WTC11 (cell line): ENCODE data around the gene TMEM52. TPM values are rescaled to one million over a fixed set of nuclear protein-coding genes. Genes with fewer than 3 reads are reported as not detected.

Source experiments
- ATAC-seq: fragments of 200-7000 bp; cut with Tn5 transposase; 2 replicates; pipeline ENCODE4 v1.10.0; 2021; ENCODE audit warnings: mild to moderate bottlenecking, moderate library complexity
- CTCF ChIA-PET: fragments of 300-600 bp; sonication (Branson Sonifier 250); formaldehyde crosslinking; loops from one replicate; lab custom pipeline; 2021; ENCODE audit warnings: antibody characterized with exemption; lab: Charles Lee
- POLR2A ChIA-PET: fragments of 350-600 bp; sonication (Branson Sonifier 250); formaldehyde crosslinking; loops from one replicate; lab custom pipeline; 2021; ENCODE audit warnings: antibody characterized with exemption; lab: Charles Lee
- DNase-seq: peaks from one replicate; pipeline ENCODE4 v3.0.0; 2021; ENCODE audit warnings: low spot score
- H3K27ac Mint-ChIP-seq: 2 replicates; pipeline ENCODE4 v1.8.0; 2021; ENCODE audit warnings: mixed read lengths
- H3K27me3 Mint-ChIP-seq: 2 replicates; pipeline ENCODE4 v1.8.0; 2021; ENCODE audit warnings: low read depth, mild to moderate bottlenecking, moderate library complexity, mixed read lengths
- H3K36me3 Mint-ChIP-seq: 2 replicates; pipeline ENCODE4 v1.8.0; 2021; ENCODE audit warnings: mixed read lengths
- H3K4me1 Mint-ChIP-seq: 2 replicates; pipeline ENCODE4 v1.8.0; 2022; ENCODE audit warnings: mixed read lengths
- H3K4me3 Mint-ChIP-seq: 2 replicates; pipeline ENCODE4 v1.8.0; 2021; ENCODE audit warnings: mild to moderate bottlenecking, moderate library complexity, mixed read lengths
- H3K9me3 Mint-ChIP-seq: 2 replicates; pipeline ENCODE4 v1.8.0; 2021; ENCODE audit warnings: mixed read lengths
- ATF2 ChIP-seq: sonication (generic); formaldehyde crosslinking; IDR thresholded peaks from 2 replicates; pipeline ENCODE4 v1.8.1; 2022; ENCODE audit warnings: low read depth, missing genetic modification reagents, borderline replicate concordance
- ATF6 ChIP-seq: sonication (generic); formaldehyde crosslinking; IDR thresholded peaks from 2 replicates; pipeline ENCODE4 v1.8.1; 2023; ENCODE audit warnings: mild to moderate bottlenecking, missing genetic modification reagents
- CDX4 ChIP-seq: fragments of 250-450 bp; sonication (Bioruptor Pico); IDR thresholded peaks from 2 replicates; pipeline ENCODE4 v1.9.0; 2021; ENCODE audit warnings: moderate library complexity, mild to moderate bottlenecking, inconsistent platforms, borderline replicate concordance
- CREB1 ChIP-seq: sonication (generic); formaldehyde crosslinking; IDR thresholded peaks from 2 replicates; pipeline ENCODE4 v1.8.0; 2023; ENCODE audit warnings: mild to moderate bottlenecking, missing genetic modification reagents
- CTCF ChIP-seq: fragments of 200-600 bp; IDR thresholded peaks from 2 replicates; pipeline ENCODE4 v1.8.0; 2022; ENCODE audit warnings: antibody characterized with exemption
- FOXP1 ChIP-seq: sonication (generic); formaldehyde crosslinking; IDR thresholded peaks from 2 replicates; pipeline ENCODE4 v1.8.0; 2022; ENCODE audit warnings: missing genetic modification reagents, mild to moderate bottlenecking, moderate library complexity, borderline replicate concordance
- GTF2I ChIP-seq: fragments of 250-450 bp; sonication (Bioruptor Pico); conservative IDR thresholded peaks from 2 replicates; pipeline ENCODE4 v1.4.0; 2021; ENCODE audit warnings: mild to moderate bottlenecking
- NFYB ChIP-seq: sonication (generic); formaldehyde crosslinking; conservative IDR thresholded peaks from 2 replicates; pipeline ENCODE4 v1.8.0; 2022; ENCODE audit warnings: low read depth, missing genetic modification reagents
- OVOL2 ChIP-seq: fragments of 250-450 bp; sonication (Bioruptor Pico); IDR thresholded peaks from 2 replicates; pipeline ENCODE4 v1.9.0; 2021; ENCODE audit warnings: mild to moderate bottlenecking, borderline replicate concordance
- PRRX2 ChIP-seq: fragments of 250-450 bp; sonication (Bioruptor Pico); IDR thresholded peaks from 2 replicates; pipeline ENCODE4 v1.8.0; 2021; ENCODE audit warnings: mild to moderate bottlenecking
- TCF7 ChIP-seq: sonication (generic); formaldehyde crosslinking; IDR thresholded peaks from 2 replicates; pipeline ENCODE4 v1.8.0; 2022; ENCODE audit warnings: mild to moderate bottlenecking, low read depth, missing genetic modification reagents, moderate library complexity
- ZNF121 ChIP-seq: sonication (generic); formaldehyde crosslinking; IDR thresholded peaks from 2 replicates; pipeline ENCODE4 v1.8.0; 2023; ENCODE audit warnings: missing genetic modification reagents
- ZNF232 ChIP-seq: sonication (generic); formaldehyde crosslinking; IDR thresholded peaks from 2 replicates; pipeline ENCODE4 v1.8.0; 2022; ENCODE audit warnings: mild to moderate bottlenecking, missing genetic modification reagents
- ZNF263 ChIP-seq: sonication (generic); formaldehyde crosslinking; IDR thresholded peaks from 2 replicates; pipeline ENCODE4 v1.8.1; 2022; ENCODE audit warnings: low read depth, mild to moderate bottlenecking, moderate library complexity, missing genetic modification reagents
- ZNF281 ChIP-seq: sonication (generic); formaldehyde crosslinking; IDR thresholded peaks from 2 replicates; pipeline ENCODE4 v1.8.0; 2023; ENCODE audit warnings: mild to moderate bottlenecking, missing genetic modification reagents
- total RNA-seq: library from RNA; stranded (reverse); gene quantifications from 3 replicates; pipeline ENCODE4 v1.2.3, GENCODE V29; 2021
- TF ChIP-seq, protein P1 (sequence below): sonication (generic); formaldehyde crosslinking; IDR thresholded peaks from 2 replicates; pipeline ENCODE4 v1.8.1; 2023; ENCODE audit warnings: mild to moderate bottlenecking, missing genetic modification reagents, moderate library complexity
- TF ChIP-seq, protein P2 (sequence below): sonication (generic); formaldehyde crosslinking; conservative IDR thresholded peaks from 2 replicates; pipeline ENCODE4 v1.8.1; 2022; ENCODE audit warnings: mild to moderate bottlenecking, missing genetic modification reagents
- TF ChIP-seq, protein P3 (sequence below): sonication (generic); formaldehyde crosslinking; IDR thresholded peaks from 2 replicates; pipeline ENCODE4 v1.8.0; 2022; ENCODE audit warnings: mild to moderate bottlenecking, missing genetic modification reagents
- TF ChIP-seq, protein P4 (sequence below): sonication (generic); formaldehyde crosslinking; IDR thresholded peaks from 2 replicates; pipeline ENCODE4 v1.8.1; 2022; ENCODE audit warnings: mild to moderate bottlenecking, moderate library complexity, missing genetic modification reagents

TMEM52 gene
- total RNA-seq, 1 experiment from 2014 or later: 21.9 TPM

- no peak overlapping the region for H3K27ac Mint-ChIP-seq
- ATAC-seq: no peak
Observed at GRCh38 chr1:1945782-1946393, 26.8 kb upstream of the TMEM52 start.

GRCh38 chr1:1943834-1944570, 24.9 kb upstream of the TMEM52 start:
- H3K4me3 Mint-ChIP-seq: peak overlapping the region; percentile 43
- ChIA-PET CTCF (interaction anchor here (0.6 to 4.3 kb wide), 38 partner anchors 8 to 231 kb away, joined by 3 to 80 read pairs (median 4); partner anchors contain the start of genes CALML6, GABRD and PRKCZ), POLR2A (interaction anchor here (0.5 kb wide), 1 partner anchor 99 kb away, joined by 3 read pairs; no protein-coding TSS in a partner anchor)
- no peaks in the 10 kb centered on the region for H3K36me3 Mint-ChIP-seq
- H3K4me1 Mint-ChIP-seq: peaks cover 4% of the 10 kb centered on the region; the same call in 1 of the 2 replicates
- DNase-seq (peak; percentile 85), ATAC-seq (peak; percentile 94)
- no peak overlapping the region; the same call in 1 of the 2 replicates for H3K27ac Mint-ChIP-seq
- no peaks in the 10 kb centered on the region for H3K9me3 Mint-ChIP-seq
- no peaks in the 10 kb centered on the region for H3K27me3 Mint-ChIP-seq
- TF ChIP-seq, protein P1, sequence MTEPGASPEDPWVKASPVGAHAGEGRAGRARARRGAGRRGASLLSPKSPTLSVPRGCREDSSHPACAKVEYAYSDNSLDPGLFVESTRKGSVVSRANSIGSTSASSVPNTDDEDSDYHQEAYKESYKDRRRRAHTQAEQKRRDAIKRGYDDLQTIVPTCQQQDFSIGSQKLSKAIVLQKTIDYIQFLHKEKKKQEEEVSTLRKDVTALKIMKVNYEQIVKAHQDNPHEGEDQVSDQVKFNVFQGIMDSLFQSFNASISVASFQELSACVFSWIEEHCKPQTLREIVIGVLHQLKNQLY: no peak; the same call in 1 of the 2 replicates
- TF ChIP-seq, protein P2, sequence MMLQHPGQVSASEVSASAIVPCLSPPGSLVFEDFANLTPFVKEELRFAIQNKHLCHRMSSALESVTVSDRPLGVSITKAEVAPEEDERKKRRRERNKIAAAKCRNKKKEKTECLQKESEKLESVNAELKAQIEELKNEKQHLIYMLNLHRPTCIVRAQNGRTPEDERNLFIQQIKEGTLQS (CRISPR knock-in tag): no peak
- TF ChIP-seq, protein P3, sequence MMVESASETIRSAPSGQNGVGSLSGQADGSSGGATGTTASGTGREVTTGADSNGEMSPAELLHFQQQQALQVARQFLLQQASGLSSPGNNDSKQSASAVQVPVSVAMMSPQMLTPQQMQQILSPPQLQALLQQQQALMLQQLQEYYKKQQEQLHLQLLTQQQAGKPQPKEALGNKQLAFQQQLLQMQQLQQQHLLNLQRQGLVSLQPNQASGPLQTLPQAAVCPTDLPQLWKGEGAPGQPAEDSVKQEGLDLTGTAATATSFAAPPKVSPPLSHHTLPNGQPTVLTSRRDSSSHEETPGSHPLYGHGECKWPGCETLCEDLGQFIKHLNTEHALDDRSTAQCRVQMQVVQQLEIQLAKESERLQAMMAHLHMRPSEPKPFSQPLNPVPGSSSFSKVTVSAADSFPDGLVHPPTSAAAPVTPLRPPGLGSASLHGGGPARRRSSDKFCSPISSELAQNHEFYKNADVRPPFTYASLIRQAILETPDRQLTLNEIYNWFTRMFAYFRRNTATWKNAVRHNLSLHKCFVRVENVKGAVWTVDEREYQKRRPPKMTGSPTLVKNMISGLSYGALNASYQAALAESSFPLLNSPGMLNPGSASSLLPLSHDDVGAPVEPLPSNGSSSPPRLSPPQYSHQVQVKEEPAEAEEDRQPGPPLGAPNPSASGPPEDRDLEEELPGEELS (CRISPR knock-in tag): peak; percentile 49; the same call in 1 of the 2 replicates
- TF ChIP-seq PRRX2 (CRISPR knock-in tag): no peak
- no peak for TF ChIP-seq ZNF263 (CRISPR knock-in tag)
- TF ChIP-seq CREB1 (CRISPR knock-in tag): no peak
- TF ChIP-seq ZNF232 (CRISPR knock-in tag): no peak
- no peak; the same call in 1 of the 2 replicates for TF ChIP-seq FOXP1 (CRISPR knock-in tag)
- peak; percentile 91 for TF ChIP-seq CTCF
- no peak for TF ChIP-seq GTF2I (CRISPR knock-in tag)
- TF ChIP-seq ZNF121 (CRISPR knock-in tag): 0 out of 2 replicates have a peak, but pooled peaks have one; percentile 18
- TF ChIP-seq, protein P4, sequence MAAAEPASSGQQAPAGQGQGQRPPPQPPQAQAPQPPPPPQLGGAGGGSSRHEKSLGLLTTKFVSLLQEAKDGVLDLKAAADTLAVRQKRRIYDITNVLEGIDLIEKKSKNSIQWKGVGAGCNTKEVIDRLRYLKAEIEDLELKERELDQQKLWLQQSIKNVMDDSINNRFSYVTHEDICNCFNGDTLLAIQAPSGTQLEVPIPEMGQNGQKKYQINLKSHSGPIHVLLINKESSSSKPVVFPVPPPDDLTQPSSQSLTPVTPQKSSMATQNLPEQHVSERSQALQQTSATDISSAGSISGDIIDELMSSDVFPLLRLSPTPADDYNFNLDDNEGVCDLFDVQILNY (CRISPR knock-in tag): 0 out of 2 replicates have a peak, but pooled peaks have one; percentile 48
- TF ChIP-seq ATF2: no peak
- no peak for TF ChIP-seq ZNF281 (CRISPR knock-in tag)
- TF ChIP-seq ATF6 (CRISPR knock-in tag): no peak

More at GRCh38 chr1:1945782-1946393, 26.8 kb upstream of the TMEM52 start:
- ChIA-PET CTCF (interaction anchor here (0.7 to 4.3 kb wide), 4 partner anchors 14 to 101 kb away, joined by 3 to 80 read pairs (median 25); no protein-coding TSS in a partner anchor), POLR2A (no interaction called here)
- H3K4me3 Mint-ChIP-seq: no peak overlapping the region
- TF ChIP-seq NFYB (no peak), OVOL2 (CRISPR knock-in tag) (no peak), CDX4 (CRISPR knock-in tag) (no peak), TCF7 (CRISPR knock-in tag) (0 out of 2 replicates have a peak, but pooled peaks have one; percentile 20)
- peaks cover 4% of the 10 kb centered on the region; the same call in 1 of the 2 replicates for H3K4me1 Mint-ChIP-seq
- no peak for DNase-seq
- H3K27me3 Mint-ChIP-seq: no peaks in the 10 kb centered on the region
- H3K9me3 Mint-ChIP-seq: peaks cover 3% of the 10 kb centered on the region
- no peaks in the 10 kb centered on the region for H3K36me3 Mint-ChIP-seq
